GM12878 (cell line): ENCODE measurements around the gene ANKRD44. TPM values are rescaled to one million over a fixed set of nuclear protein-coding genes. Genes with fewer than 3 reads are reported as not detected.

Experiments used
- ATAC-seq: fragments of 200-7000 bp; cut with Tn5 transposase; 3 replicates; pipeline ENCODE4 v1.9.1; 2020; ENCODE audit warnings: mild to moderate bottlenecking, moderate library complexity
- BruUV-seq: library from RNA; stranded (reverse); fragments of 400-500 nt; replicated peaks from 2 replicates; lab custom pipeline; 2021; lab: Mats Ljungman, UMichigan
- CTCF ChIA-PET: fragments of 300-600 bp; sonication (Branson Sonifier 250); formaldehyde crosslinking; extraction: SDS; loops from one replicate; lab custom pipeline; 2021; ENCODE audit warnings: inconsistent platforms; lab: Yijun Ruan, JAX
- POLR2A ChIA-PET: fragments of 350-600 bp; formaldehyde crosslinking; extraction: SDS; loops from one replicate; lab custom pipeline; 2021; ENCODE audit warnings: inconsistent platforms; lab: Charles Lee
- RAD21 ChIA-PET: fragments of 300-600 bp; sonication (Branson Sonifier 250); formaldehyde crosslinking; loops from one replicate; lab custom pipeline; 2023; ENCODE audit warnings: antibody characterized with exemption; ENCODE audit not compliant: unreplicated experiment; lab: Charles Lee
- SMC1A ChIA-PET: fragments of 300-600 bp; sonication (Branson Sonifier 250); formaldehyde crosslinking; loops from one replicate; lab custom pipeline; 2023; ENCODE audit not compliant: unreplicated experiment, uncharacterized antibody; lab: Charles Lee
- DNase-seq: peaks from one replicate; pipeline ENCODE4 v3.0.0-alpha.2; 2011; ENCODE audit warnings: low read depth, low spot score
- FAIRE-seq: peaks from 3 replicates; lab custom pipeline; 2011; peaks lifted over from hg19 to GRCh38; lab: Jason Lieb, UNC
- H2AFZ ChIP-seq: 2 replicates; pipeline ENCODE4 v1.6.0; 2011; ENCODE audit warnings: low read depth, low read length, control low read depth; ENCODE audit not compliant: control insufficient read depth
- H3K27ac ChIP-seq: 2 replicates; pipeline ENCODE4 v1.5.1; 2011; ENCODE audit warnings: control low read depth; ENCODE audit not compliant: control insufficient read depth, insufficient read depth
- H3K27me3 ChIP-seq, 2 experiments: replicated peaks in 1 of 2; 2 replicates each; pipeline versions ENCODE4 v1.6.0 to v1.6.1; 2011; ENCODE audit warnings: low read length in 1 of 2; ENCODE audit not compliant: control insufficient read depth in 2 of 2, insufficient read depth in 2 of 2
- H3K36me3 ChIP-seq, 2 experiments: 2 replicates each; pipeline ENCODE4 v1.5.1; 2011; ENCODE audit warnings: low read length in 1 of 2; ENCODE audit not compliant: control insufficient read depth in 2 of 2, insufficient read depth in 2 of 2
- H3K4me1 ChIP-seq: 2 replicates; pipeline ENCODE4 v1.6.1; 2011; ENCODE audit warnings: mild to moderate bottlenecking, low read length, moderate library complexity, mixed read lengths; ENCODE audit not compliant: control insufficient read depth, insufficient read depth
- H3K4me2 ChIP-seq: 2 replicates; pipeline ENCODE4 v1.6.0; 2011; ENCODE audit warnings: control low read depth; ENCODE audit not compliant: control insufficient read depth, insufficient read depth
- H3K4me3 ChIP-seq: fragments of 200-600 bp; sonication (generic); 2 replicates; pipeline ENCODE4 v1.5.1; 2016
- H3K79me2 ChIP-seq: 2 replicates; pipeline ENCODE4 v1.6.0; 2011; ENCODE audit warnings: low read length; ENCODE audit not compliant: control insufficient read depth, insufficient read depth
- H3K9ac ChIP-seq: 2 replicates; pipeline ENCODE4 v1.8.0; 2011; ENCODE audit warnings: low read length, control low read depth, mixed read lengths; ENCODE audit not compliant: control insufficient read depth, insufficient read depth
- H3K9me3 ChIP-seq: replicated peaks from 3 replicates; pipeline ENCODE4 v1.5.1; 2011; ENCODE audit warnings: mild to moderate bottlenecking, low read length; ENCODE audit not compliant: control insufficient read depth, insufficient read depth
- H4K20me1 ChIP-seq: 2 replicates; pipeline ENCODE4 v1.6.0; 2011; ENCODE audit not compliant: control insufficient read depth, insufficient read depth
- BCL11A ChIP-seq: IDR thresholded peaks from 2 replicates; pipeline ENCODE4 v1.6.1; 2011; ENCODE audit warnings: low read depth, low read length
- BHLHE40 ChIP-seq, 2 experiments: fragments of 450-650 bp in 1 of 2; IDR thresholded peaks; 2 replicates each; pipeline ENCODE4 v1.6.1; 2011 to 2017; ENCODE audit warnings: low read depth in 2 of 2, borderline replicate concordance in 1 of 2, improper control_type of control experiment in 1 of 2, low read length in 1 of 2, mild to moderate bottlenecking in 1 of 2
- CBX3 ChIP-seq: fragments of 200-600 bp; sonication (generic); IDR thresholded peaks from 2 replicates; pipeline ENCODE4 v1.6.1; 2016; ENCODE audit warnings: low read depth, borderline replicate concordance
- CBX5 ChIP-seq: sonication (generic); IDR thresholded peaks from 2 replicates; pipeline ENCODE4 v1.6.1; 2016; ENCODE audit warnings: low read depth, moderate library complexity, mild to moderate bottlenecking, inconsistent platforms
- CEBPB ChIP-seq, 2 experiments: fragments of 150-350 bp in 1 of 2; IDR thresholded peaks; 2 replicates each; pipeline ENCODE4 v1.6.1; 2012 to 2014; ENCODE audit warnings: low read depth in 2 of 2, low read length in 2 of 2, borderline replicate concordance in 1 of 2, inconsistent platforms in 1 of 2
- CHD4 ChIP-seq: fragments of 200-600 bp; sonication (generic); IDR thresholded peaks from 2 replicates; pipeline ENCODE4 v1.6.1; 2016; ENCODE audit warnings: mild to moderate bottlenecking
- CREB1 ChIP-seq: IDR thresholded peaks from 2 replicates; pipeline ENCODE4 v1.6.1; 2012; ENCODE audit warnings: low read depth, mild to moderate bottlenecking, inconsistent platforms
- JUNB ChIP-seq: IDR thresholded peaks from 2 replicates; pipeline ENCODE4 v1.6.1; 2016; ENCODE audit warnings: antibody characterized with exemption, mild to moderate bottlenecking
- NFIC ChIP-seq: IDR thresholded peaks from 2 replicates; pipeline ENCODE4 v1.6.1; 2012; ENCODE audit warnings: low read depth, mild to moderate bottlenecking, inconsistent platforms, low read length, moderate library complexity
- NR2C1 ChIP-seq: fragments of 450-650 bp; IDR thresholded peaks from 2 replicates; pipeline ENCODE4 v1.6.1; 2017; ENCODE audit warnings: antibody characterized with exemption, mild to moderate bottlenecking, moderate library complexity
- PBX3 ChIP-seq: IDR thresholded peaks from 2 replicates; pipeline ENCODE4 v1.6.1; 2011; ENCODE audit warnings: mild to moderate bottlenecking, low read depth, low read length, moderate library complexity; ENCODE audit not compliant: insufficient replicate concordance
- POLR2AphosphoS2 ChIP-seq: IDR thresholded peaks from 2 replicates; pipeline ENCODE4 v1.6.1; 2011; ENCODE audit warnings: low read depth, mild to moderate bottlenecking, low read length, improper control_type of control experiment, moderate library complexity
- POLR2AphosphoS5 ChIP-seq: IDR thresholded peaks from 2 replicates; pipeline ENCODE4 v1.6.1; 2011; ENCODE audit warnings: mild to moderate bottlenecking, low read length, inconsistent platforms
- RB1 ChIP-seq: fragments of 450-650 bp; formaldehyde crosslinking; IDR thresholded peaks from 2 replicates; pipeline ENCODE4 v1.6.1; 2017; ENCODE audit warnings: mild to moderate bottlenecking, borderline replicate concordance
- RELA ChIP-seq: fragments of 450-650 bp; IDR thresholded peaks from 2 replicates; pipeline ENCODE4 v1.8.0; 2014; ENCODE audit warnings: borderline replicate concordance; ENCODE audit not compliant: partially characterized antibody
- RUNX3 ChIP-seq: IDR thresholded peaks from 2 replicates; pipeline ENCODE4 v1.6.1; 2012; ENCODE audit warnings: low read length, inconsistent platforms
- STAT3 ChIP-seq: IDR thresholded peaks from 2 replicates; pipeline ENCODE4 v1.6.1; 2011; ENCODE audit warnings: low read depth, low read length, improper control_type of control experiment
- ZBTB11 ChIP-seq: fragments of 450-650 bp; formaldehyde crosslinking; IDR thresholded peaks from 2 replicates; pipeline ENCODE4 v1.5.0; 2022; ENCODE audit warnings: mild to moderate bottlenecking, missing genetic modification characterization
- ZNF217 ChIP-seq: fragments of 450-650 bp; IDR thresholded peaks from 2 replicates; pipeline ENCODE4 v1.6.1; 2017; ENCODE audit warnings: antibody characterized with exemption, mild to moderate bottlenecking
- WGBS: methylation state at CpG from one replicate; pipeline ENCODE4 v1.1.6; 2016; ENCODE audit warnings: low lambda C conversion rate; ENCODE audit not compliant: insufficient replicate concordance, insufficient coverage; ENCODE audit errors: missing lambda C conversion rate; 5-methylcytosine and 5-hydroxymethylcytosine counted together
- in situ Hi-C: fragments of 300-500 bp; cut with MboI; formaldehyde crosslinking; loops from 9 replicates; pipeline ENCODE4 v1.14.3; 2018; ENCODE audit warnings: mixed read lengths
- intact Hi-C: fragments of 100-400 bp; cut with micrococcal nuclease; formaldehyde crosslinking; loops from one replicate; pipeline ENCODE4 v1.14.2; 2022; ENCODE audit not compliant: unreplicated experiment
- polyA plus RNA-seq, 11 experiments: library from polyadenylated mRNA; depleted of rRNA in 4 of 11; unstranded in 6 of 11; stranded (reverse) in 5 of 11; fragments of >200 nt; fragmentation: Nextera tagmentation in 4 of 11; fragmentation: Illumina TruSeq in 1 of 11; extraction: Ambion mirVana in 4 of 11; extraction: Trizol in 1 of 11; gene quantifications; 1 replicate in 1 of 11; 2 replicates in 10 of 11; pipeline versions ENCODE4 v1.2.1 to v1.2.3, GENCODE V29; 2011 to 2016; ENCODE audit warnings: inconsistent platforms in 2 of 11, missing spikeins in 2 of 11, low read depth in 1 of 11
- total RNA-seq, 4 experiments: library from RNA; depleted of rRNA in 3 of 4; stranded (reverse); fragments of >200 nt in 3 of 4; fragmentation: Illumina TruSeq in 1 of 4; extraction: Trizol in 1 of 4; gene quantifications; 2 replicates each; pipeline versions ENCODE4 v1.2.1 to v1.2.3, GENCODE V29; 2013 to 2021

ANKRD44 gene
- total and polyA plus RNA-seq, 10 of the 15 experiments (the other 5 are each of a cell fraction or from before 2014, with no cell fraction given): 19.1 to 99.1 (median 59.6) TPM

DNA sequence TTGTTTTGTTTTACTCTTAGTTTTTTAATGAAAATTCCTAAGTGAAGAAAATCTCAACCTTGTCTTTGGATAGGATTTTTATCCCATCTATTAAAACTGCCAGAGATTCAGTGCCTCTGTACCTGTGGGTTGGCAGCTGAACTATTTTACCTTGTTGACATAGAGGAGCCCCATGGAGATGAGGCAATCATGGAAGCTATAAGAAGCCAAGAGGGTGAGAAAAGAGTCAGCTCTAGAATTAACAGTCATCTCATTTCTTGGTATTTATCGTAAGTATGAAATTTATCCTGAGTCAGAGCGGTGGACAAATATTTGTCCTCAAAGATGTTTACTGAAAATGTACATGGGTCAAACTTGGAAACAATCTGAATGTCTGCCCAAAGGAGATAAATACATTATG is 348.3 kb downstream of the ANKRD44 start:
- Histone ChIP-seq H3K4me3 (no peak overlapping the region), H3K4me1 (peaks cover 3% of the 10 kb centered on the region; the same call in 1 of the 2 replicates), H3K9ac (no peak overlapping the region), H3K9me3 (no peaks in the 10 kb centered on the region; the same call in 2 of the 3 replicates), H3K79me2 (no peaks in the 10 kb centered on the region), H3K27me3 (no peaks in the 10 kb centered on the region), H3K27ac (no peak overlapping the region), H2AFZ (no peak overlapping the region), H3K4me2 (no peak overlapping the region), H3K36me3 (no peaks in the 10 kb centered on the region), H4K20me1 (no peaks in the 10 kb centered on the region)
- ChIA-PET CTCF (no interaction called here), SMC1A (no interaction called here), POLR2A (no interaction called here), RAD21 (no interaction called here)
- no peak; the same call in 2 of the 3 replicates for ATAC-seq
- in situ Hi-C loops: no loop called here
- TF ChIP-seq CBX5 (no peak), BCL11A (no peak), JUNB (no peak), POLR2AphosphoS2 (no peak), CHD4 (no peak), STAT3 (no peak), CREB1 (no peak), CEBPB (IDR thresholded peaks at IDR 0.05; ENCODE audit: borderline replicate concordance in 1 of 2, low read depth in 2 of 2, low read length in 2 of 2) (no peak), CBX3 (no peak), ZBTB11 (CRISPR knock-in tag) (no peak), NFIC (no peak), RELA (no peak), PBX3 (no peak), ZNF217 (no peak), POLR2AphosphoS5 (no peak), RUNX3 (no peak), BHLHE40 (IDR thresholded peaks at IDR 0.05; ENCODE audit: borderline replicate concordance in 1 of 2, low read depth in 2 of 2, low read length in 1 of 2) (no peak), NR2C1 (no peak), RB1 (no peak)
- intact Hi-C loops: no loop called here
- WGBS: 2% methylated on average over 2 of the region's 2 CpGs
- FAIRE-seq: no peak
- BruUV-seq: no TSS peak
- no peak for DNase-seq
